ENCODE measurements around the gene FREM1.

DNA sequence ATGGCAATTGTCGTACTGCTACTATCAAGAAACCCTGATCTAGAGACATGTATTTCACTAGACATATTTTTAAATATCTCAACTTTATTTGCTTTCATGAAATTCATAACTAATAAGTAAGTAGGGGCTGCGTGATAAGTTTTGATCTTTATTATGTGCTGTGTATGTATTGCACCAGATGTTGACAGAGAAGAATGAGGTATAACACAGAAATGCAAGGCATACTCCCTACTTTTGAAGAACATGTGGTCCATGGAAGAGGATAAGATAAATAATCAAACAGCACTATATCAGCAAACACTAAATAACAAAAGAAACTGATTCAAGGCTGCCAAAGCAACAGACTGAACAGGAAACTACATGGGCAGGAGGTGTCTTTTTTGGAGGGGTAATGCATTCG is 60.9 kb downstream of the FREM1 start:
- TF ChIP-seq, protein P1, sequence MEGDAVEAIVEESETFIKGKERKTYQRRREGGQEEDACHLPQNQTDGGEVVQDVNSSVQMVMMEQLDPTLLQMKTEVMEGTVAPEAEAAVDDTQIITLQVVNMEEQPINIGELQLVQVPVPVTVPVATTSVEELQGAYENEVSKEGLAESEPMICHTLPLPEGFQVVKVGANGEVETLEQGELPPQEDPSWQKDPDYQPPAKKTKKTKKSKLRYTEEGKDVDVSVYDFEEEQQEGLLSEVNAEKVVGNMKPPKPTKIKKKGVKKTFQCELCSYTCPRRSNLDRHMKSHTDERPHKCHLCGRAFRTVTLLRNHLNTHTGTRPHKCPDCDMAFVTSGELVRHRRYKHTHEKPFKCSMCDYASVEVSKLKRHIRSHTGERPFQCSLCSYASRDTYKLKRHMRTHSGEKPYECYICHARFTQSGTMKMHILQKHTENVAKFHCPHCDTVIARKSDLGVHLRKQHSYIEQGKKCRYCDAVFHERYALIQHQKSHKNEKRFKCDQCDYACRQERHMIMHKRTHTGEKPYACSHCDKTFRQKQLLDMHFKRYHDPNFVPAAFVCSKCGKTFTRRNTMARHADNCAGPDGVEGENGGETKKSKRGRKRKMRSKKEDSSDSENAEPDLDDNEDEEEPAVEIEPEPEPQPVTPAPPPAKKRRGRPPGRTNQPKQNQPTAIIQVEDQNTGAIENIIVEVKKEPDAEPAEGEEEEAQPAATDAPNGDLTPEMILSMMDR (IDR thresholded peaks at IDR 0.05) = no peak
- no peak for TF ChIP-seq POLR2A (IDR thresholded peaks at IDR 0.05)

Measured in tibial nerve (tissue), 3 donors.